Middle frontal gyrus (tissue), 1 donor: ENCODE measurements around the gene ABI3.
"Not testable (repeated sequence)": the region's sequence is repeated elsewhere in the genome, so short reads cannot be mapped to it uniquely, and the experiment has no call there.

ENCODE experiments used
- DNase-seq: peaks from one replicate; pipeline ENCODE4 v3.0.0-alpha.2; 2015; ENCODE audit warnings: low spot score; ENCODE audit errors: extremely low spot score

Gene ABI3

GRCh38 chr17:49252148-49252695, 41.7 kb downstream of the ABI3 start:
- DNase-seq = no peak

DNA sequence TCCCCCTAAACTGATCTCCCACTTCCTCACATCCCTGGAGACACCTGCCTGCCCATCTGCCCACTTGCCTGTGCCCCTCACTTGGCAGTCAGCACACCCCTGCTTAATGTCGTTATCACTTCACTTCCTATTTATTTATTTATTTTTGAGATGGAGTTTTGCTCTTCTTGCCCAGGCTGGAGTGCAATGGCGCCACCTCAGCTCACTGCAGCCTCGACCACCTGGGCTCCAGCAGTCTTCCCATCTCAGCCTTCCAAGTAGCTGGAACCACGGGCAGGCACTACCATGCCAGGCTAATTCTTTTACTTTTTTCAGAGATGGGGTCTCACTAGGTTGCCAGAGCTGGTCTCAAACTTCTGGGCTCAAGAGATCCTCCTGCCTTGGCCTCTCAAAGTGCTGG, 43.6 kb downstream of the ABI3 start:
- DNase-seq = no peak

GRCh38 chr17:49255125-49255524, 44.6 kb downstream of the ABI3 start:
- no peak for DNase-seq

- DNase-seq = no peak
These were observed 47.9 kb downstream of the ABI3 start for GRCh38 chr17:49258394-49258793.

GRCh38 chr17:49259663-49260010, 49.1 kb downstream of the ABI3 start:
- no peak for DNase-seq

GRCh38 chr17:49260011-49260816, 49.7 kb downstream of the ABI3 start:
- no peak for DNase-seq

- no peak for DNase-seq
These were observed 50.3 kb downstream of the ABI3 start for GRCh38 chr17:49260817-49261291.

- DNase-seq = not testable (repeated sequence)
These were observed 51.0 kb downstream of the ABI3 start for GRCh38 chr17:49261540-49261939.

DNA sequence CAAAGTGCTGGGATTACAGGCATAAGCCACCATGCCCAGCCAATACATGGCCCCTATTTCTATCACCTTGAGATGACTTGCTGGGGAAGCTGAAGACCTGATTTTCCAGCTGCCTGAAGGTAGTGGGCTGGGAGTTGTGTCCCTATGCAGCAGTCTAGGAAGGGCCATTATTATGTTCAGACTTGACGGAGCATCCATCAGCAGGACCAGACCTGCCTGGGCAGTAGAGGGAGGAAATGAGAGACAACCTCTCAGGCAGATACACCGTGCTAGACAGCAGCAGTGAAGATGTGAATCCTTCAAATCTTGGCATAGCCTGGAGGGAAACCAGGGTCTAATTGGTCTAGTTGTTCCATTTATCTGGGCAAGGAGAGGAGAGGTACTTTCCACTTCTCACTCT, 55.7 kb downstream of the ABI3 start:
- no peak for DNase-seq

GRCh38 chr17:49267912-49268311, 57.4 kb downstream of the ABI3 start:
- no peak for DNase-seq

- DNase-seq = no peak
These were observed 58.8 kb downstream of the ABI3 start for GRCh38 chr17:49269356-49269755.
